Measurements from ENCODE around the gene EEPD1.

Gene EEPD1

GRCh38 chr7:36185092-36185491 lies 32.0 kb downstream of the EEPD1 start:
- H3K27ac ChIP-seq (ENCODE audit: low read length): no peak overlapping the region
- no peak overlapping the region for H3K4me3 ChIP-seq (ENCODE audit: low read length)
- no peaks in the 10 kb centered on the region for H3K79me2 ChIP-seq (ENCODE audit: low read length)
- no peak overlapping the region for H3K9ac ChIP-seq (ENCODE audit: low read length)
- H3K27me3 ChIP-seq (ENCODE audit: low read depth, low read length): no peaks in the 10 kb centered on the region
- no peaks in the 10 kb centered on the region for H4K20me1 ChIP-seq (ENCODE audit: insufficient read depth, low read length)
- no peak for TF ChIP-seq CTCF (IDR thresholded peaks at IDR 0.05; ENCODE audit: low read depth, low read length)
- TF ChIP-seq EZH2phosphoT487 (IDR thresholded peaks at IDR 0.05; ENCODE audit: low read depth): no peak
- H3K9me3 ChIP-seq (ENCODE audit: insufficient read depth, low read length): no peaks in the 10 kb centered on the region
- no peaks in the 10 kb centered on the region for H3K4me1 ChIP-seq (ENCODE audit: low read length)
- H3K4me2 ChIP-seq (ENCODE audit: low read length): no peak overlapping the region
- H2AFZ ChIP-seq (ENCODE audit: low read depth, low read length): no peak overlapping the region
- H3K36me3 ChIP-seq (replicated peaks; ENCODE audit: low read depth, low read length): no peaks in the 10 kb centered on the region

- no peak for TF ChIP-seq CTCF (IDR thresholded peaks at IDR 0.05; ENCODE audit: low read depth, low read length)
- TF ChIP-seq EZH2phosphoT487 (IDR thresholded peaks at IDR 0.05; ENCODE audit: low read depth): no peak
- Histone ChIP-seq H4K20me1 (ENCODE audit: insufficient read depth, low read length) (no peaks in the 10 kb centered on the region), H3K27me3 (ENCODE audit: low read depth, low read length) (no peaks in the 10 kb centered on the region), H3K9me3 (ENCODE audit: insufficient read depth, low read length) (no peaks in the 10 kb centered on the region), H3K36me3 (replicated peaks; ENCODE audit: low read depth, low read length) (no peaks in the 10 kb centered on the region), H3K4me3 (ENCODE audit: low read length) (no peak overlapping the region), H3K4me2 (ENCODE audit: low read length) (no peak overlapping the region), H2AFZ (ENCODE audit: low read depth, low read length) (no peak overlapping the region), H3K4me1 (ENCODE audit: low read length) (no peaks in the 10 kb centered on the region), H3K9ac (ENCODE audit: low read length) (no peak overlapping the region), H3K27ac (ENCODE audit: low read length) (no peak overlapping the region), H3K79me2 (ENCODE audit: low read length) (no peaks in the 10 kb centered on the region)
Observed at GRCh38 chr7:36185756-36186155, 32.7 kb downstream of the EEPD1 start.

- Histone ChIP-seq H4K20me1 (ENCODE audit: insufficient read depth, low read length) (no peaks in the 10 kb centered on the region), H3K9me3 (ENCODE audit: insufficient read depth, low read length) (no peaks in the 10 kb centered on the region), H3K27me3 (ENCODE audit: low read depth, low read length) (peaks cover 5% of the 10 kb centered on the region), H3K4me3 (ENCODE audit: low read length) (no peak overlapping the region), H2AFZ (ENCODE audit: low read depth, low read length) (no peak overlapping the region), H3K36me3 (replicated peaks; ENCODE audit: low read depth, low read length) (no peaks in the 10 kb centered on the region), H3K27ac (ENCODE audit: low read length) (no peak overlapping the region), H3K9ac (ENCODE audit: low read length) (no peak overlapping the region), H3K4me2 (ENCODE audit: low read length) (no peak overlapping the region), H3K79me2 (ENCODE audit: low read length) (no peaks in the 10 kb centered on the region), H3K4me1 (ENCODE audit: low read length) (peaks cover 1% of the 10 kb centered on the region; the same call in 1 of the 2 replicates)
- TF ChIP-seq CTCF (IDR thresholded peaks at IDR 0.05; ENCODE audit: low read depth, low read length): no peak
Observed at GRCh38 chr7:36186359-36187121, 33.5 kb downstream of the EEPD1 start.

- H4K20me1 ChIP-seq (ENCODE audit: insufficient read depth, low read length): no peaks in the 10 kb centered on the region
- H3K27ac ChIP-seq (ENCODE audit: low read length): no peak overlapping the region
- peaks cover 11% of the 10 kb centered on the region for H3K27me3 ChIP-seq (ENCODE audit: low read depth, low read length)
- TF ChIP-seq EZH2phosphoT487 (IDR thresholded peaks at IDR 0.05; ENCODE audit: low read depth): no peak
- no peak for TF ChIP-seq CTCF (IDR thresholded peaks at IDR 0.05; ENCODE audit: low read depth, low read length)
- H3K79me2 ChIP-seq (ENCODE audit: low read length): no peaks in the 10 kb centered on the region
- H3K4me2 ChIP-seq (ENCODE audit: low read length): no peak overlapping the region
- H2AFZ ChIP-seq (ENCODE audit: low read depth, low read length): no peak overlapping the region
- no peak overlapping the region for H3K4me3 ChIP-seq (ENCODE audit: low read length)
- no peaks in the 10 kb centered on the region for H3K36me3 ChIP-seq (replicated peaks; ENCODE audit: low read depth, low read length)
- no peak overlapping the region for H3K9ac ChIP-seq (ENCODE audit: low read length)
- peaks cover 9% of the 10 kb centered on the region; the same call in 1 of the 2 replicates for H3K4me1 ChIP-seq (ENCODE audit: low read length)
- no peaks in the 10 kb centered on the region for H3K9me3 ChIP-seq (ENCODE audit: insufficient read depth, low read length)
Observed at GRCh38 chr7:36188266-36188665, 35.2 kb downstream of the EEPD1 start.

Data from OCI-LY3 (cell line).